ENCODE measurements around the gene PTTG1.

DNA sequence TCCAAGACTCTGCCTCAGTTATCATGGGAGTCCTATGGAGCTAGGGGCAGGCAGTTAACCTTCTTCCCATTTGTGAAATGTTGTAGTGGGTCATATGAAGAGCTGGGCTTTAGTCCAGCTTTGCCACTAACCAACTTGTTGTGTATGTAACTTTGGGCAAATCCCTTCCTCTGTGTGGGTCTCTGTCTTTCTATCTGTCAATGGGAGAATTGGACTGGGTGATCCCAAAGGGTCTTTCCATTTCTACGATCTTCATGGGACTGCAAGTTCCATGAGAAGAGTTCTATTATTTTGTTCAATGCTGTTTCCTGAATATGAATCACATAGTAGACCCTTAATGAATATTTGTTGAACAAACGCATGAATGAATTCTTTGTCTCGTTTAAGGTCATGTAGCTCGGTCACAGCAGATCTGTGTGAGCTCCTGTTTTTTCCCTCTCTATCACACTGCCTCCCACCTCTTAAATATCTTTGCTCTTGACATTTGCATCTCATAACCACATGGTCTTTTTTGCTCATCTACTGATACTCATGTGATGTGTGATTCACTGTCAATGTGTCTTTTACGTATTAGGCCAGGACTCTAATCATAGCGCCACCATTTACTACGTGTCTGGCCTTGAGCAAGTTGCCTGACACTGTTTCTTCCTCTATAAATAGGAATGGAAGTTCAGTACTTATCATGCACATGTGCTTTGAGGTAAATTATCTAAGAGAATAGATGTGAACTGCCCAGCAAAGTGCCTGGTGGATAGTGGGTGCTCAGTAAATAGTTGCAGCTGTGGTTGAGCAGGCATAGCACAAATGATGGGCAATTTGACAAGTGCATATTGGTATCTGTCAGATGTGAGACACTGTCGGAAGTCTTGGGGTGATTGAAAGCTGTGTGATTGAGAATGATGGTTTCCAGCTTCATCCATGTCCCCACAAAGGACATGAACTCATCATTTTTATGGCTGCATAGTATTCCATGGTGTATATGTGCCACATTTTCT, 37.4 kb downstream of the PTTG1 start:
- TF ChIP-seq, protein P1, sequence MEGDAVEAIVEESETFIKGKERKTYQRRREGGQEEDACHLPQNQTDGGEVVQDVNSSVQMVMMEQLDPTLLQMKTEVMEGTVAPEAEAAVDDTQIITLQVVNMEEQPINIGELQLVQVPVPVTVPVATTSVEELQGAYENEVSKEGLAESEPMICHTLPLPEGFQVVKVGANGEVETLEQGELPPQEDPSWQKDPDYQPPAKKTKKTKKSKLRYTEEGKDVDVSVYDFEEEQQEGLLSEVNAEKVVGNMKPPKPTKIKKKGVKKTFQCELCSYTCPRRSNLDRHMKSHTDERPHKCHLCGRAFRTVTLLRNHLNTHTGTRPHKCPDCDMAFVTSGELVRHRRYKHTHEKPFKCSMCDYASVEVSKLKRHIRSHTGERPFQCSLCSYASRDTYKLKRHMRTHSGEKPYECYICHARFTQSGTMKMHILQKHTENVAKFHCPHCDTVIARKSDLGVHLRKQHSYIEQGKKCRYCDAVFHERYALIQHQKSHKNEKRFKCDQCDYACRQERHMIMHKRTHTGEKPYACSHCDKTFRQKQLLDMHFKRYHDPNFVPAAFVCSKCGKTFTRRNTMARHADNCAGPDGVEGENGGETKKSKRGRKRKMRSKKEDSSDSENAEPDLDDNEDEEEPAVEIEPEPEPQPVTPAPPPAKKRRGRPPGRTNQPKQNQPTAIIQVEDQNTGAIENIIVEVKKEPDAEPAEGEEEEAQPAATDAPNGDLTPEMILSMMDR (IDR thresholded peaks at IDR 0.05): no peak
- no peak for TF ChIP-seq POLR2A (IDR thresholded peaks at IDR 0.05)
